H1 (cell line): ENCODE measurements around the gene MSL1. TPM values are rescaled to one million over a fixed set of nuclear protein-coding genes. Genes with fewer than 3 reads are reported as not detected.

Source experiments
- CTCF ChIA-PET: fragments of 300-600 bp; sonication (Branson Sonifier 250); formaldehyde crosslinking; loops from one replicate; lab custom pipeline; 2021; ENCODE audit not compliant: partially characterized antibody; lab: Charles Lee
- POLR2A ChIA-PET: fragments of 300-600 bp; sonication (Branson Sonifier 250); formaldehyde crosslinking; loops from one replicate; lab custom pipeline; 2021; ENCODE audit warnings: inconsistent platforms; ENCODE audit not compliant: partially characterized antibody; lab: Charles Lee
- DNase-seq, 2 experiments: peaks; one replicate each; pipeline versions ENCODE4 v3.0.0 to v3.0.0-alpha.2; 2010 to 2022; ENCODE audit warnings: low spot score in 2 of 2, low read depth in 1 of 2, mixed read lengths in 1 of 2
- FAIRE-seq: peaks from 2 replicates; lab custom pipeline; 2011; peaks lifted over from hg19 to GRCh38; lab: Jason Lieb, UNC
- H2AFZ ChIP-seq: 2 replicates; pipeline ENCODE4 v1.8.1; 2012; ENCODE audit warnings: low read length, inconsistent platforms
- H2AK5ac ChIP-seq: 2 replicates; pipeline ENCODE4 v1.6.1; 2013; ENCODE audit warnings: low read depth, low read length
- H2BK120ac ChIP-seq: replicated peaks from 2 replicates; pipeline ENCODE3; 2013; ENCODE audit warnings: low read depth, low read length, inconsistent platforms
- H2BK12ac ChIP-seq: 2 replicates; pipeline ENCODE4 v1.6.1; 2013; ENCODE audit warnings: low read depth, low read length
- H2BK15ac ChIP-seq: 2 replicates; pipeline ENCODE4 v1.6.1; 2013; ENCODE audit warnings: low read length
- H2BK20ac ChIP-seq: 2 replicates; pipeline ENCODE4 v1.6.1; 2013; ENCODE audit warnings: low read length
- H2BK5ac ChIP-seq: 2 replicates; pipeline ENCODE4 v1.6.1; 2013; ENCODE audit warnings: low read depth, low read length
- H3K14ac ChIP-seq: 2 replicates; pipeline ENCODE4 v1.6.1; 2013; ENCODE audit warnings: inconsistent platforms; ENCODE audit not compliant: insufficient read length
- H3K18ac ChIP-seq: 2 replicates; pipeline ENCODE4 v1.6.1; 2013; ENCODE audit warnings: low read length; ENCODE audit errors: extremely low read depth
- H3K23ac ChIP-seq: 2 replicates; pipeline ENCODE4 v1.6.1; 2013; ENCODE audit warnings: inconsistent platforms; ENCODE audit not compliant: insufficient read length
- H3K23me2 ChIP-seq: 2 replicates; pipeline ENCODE4 v1.6.1; 2013; ENCODE audit warnings: low read depth, low read length
- H3K27ac ChIP-seq: 2 replicates; pipeline ENCODE4 v1.6.1; 2011; ENCODE audit warnings: low read depth, low read length, inconsistent platforms
- H3K27me3 ChIP-seq, 4 experiments: replicated peaks in 1 of 4; 1 replicate in 1 of 4; 2 replicates in 3 of 4; pipeline versions ENCODE4 v1.6.1 to v1.8.1; 2011 to 2013; ENCODE audit warnings: low read length in 3 of 4, mild to moderate bottlenecking in 3 of 4, inconsistent platforms in 2 of 4, mixed read lengths in 2 of 4, moderate library complexity in 1 of 4; ENCODE audit not compliant: control insufficient read depth in 3 of 4, insufficient read depth in 3 of 4; ENCODE audit errors: extremely low read depth in 1 of 4
- H3K36me3 ChIP-seq, 4 experiments: 2 replicates each; pipeline versions ENCODE4 v1.6.1 to v1.8.1; 2011 to 2013; ENCODE audit warnings: mild to moderate bottlenecking in 4 of 4, low read length in 3 of 4, moderate library complexity in 2 of 4, control low read depth in 1 of 4, inconsistent platforms in 1 of 4; ENCODE audit not compliant: insufficient read depth in 4 of 4, control insufficient read depth in 2 of 4
- H3K4ac ChIP-seq: replicated peaks from 2 replicates; pipeline ENCODE3; 2013; ENCODE audit warnings: low read length, low read depth, mixed read lengths, inconsistent platforms; ENCODE audit not compliant: insufficient read length
- H3K4me1 ChIP-seq, 4 experiments: replicated peaks in 1 of 4; 1 replicate in 1 of 4; 2 replicates in 3 of 4; pipeline versions ENCODE4 v1.6.1 to v1.8.1; 2011 to 2013; ENCODE audit warnings: low read length in 3 of 4, inconsistent platforms in 2 of 4, mixed read lengths in 1 of 4; ENCODE audit not compliant: insufficient read depth in 4 of 4, control insufficient read depth in 3 of 4
- H3K4me2 ChIP-seq, 2 experiments: 2 replicates each; pipeline versions ENCODE4 v1.6.1 to v1.8.1; 2011 to 2013; ENCODE audit warnings: low read depth in 2 of 2, low read length in 2 of 2, control low read depth in 1 of 2, inconsistent platforms in 1 of 2, mild to moderate bottlenecking in 1 of 2; ENCODE audit not compliant: insufficient read depth in 1 of 2
- H3K4me3 ChIP-seq, 4 experiments: fragments of 200-600, 300-600 bp in 1 of 4; sonication (generic), shearing (Covaris generic), sonication (Bioruptor Twin) in 1 of 4; 2 replicates each; pipeline versions ENCODE4 v1.5.1 to v1.8.1; 2011 to 2016; ENCODE audit warnings: low read length in 4 of 4, low read depth in 3 of 4, control low read depth in 2 of 4, inconsistent platforms in 2 of 4, mild to moderate bottlenecking in 2 of 4, mixed read lengths in 1 of 4, moderate library complexity in 1 of 4; ENCODE audit not compliant: insufficient read depth in 2 of 4; ENCODE audit errors: extremely low read depth in 1 of 4
- H3K56ac ChIP-seq: replicated peaks from 2 replicates; pipeline ENCODE3; 2013; ENCODE audit warnings: low read depth, mild to moderate bottlenecking, mixed read lengths, low read length, inconsistent platforms; ENCODE audit not compliant: insufficient read length
- H3K79me1 ChIP-seq: 2 replicates; pipeline ENCODE4 v1.6.1; 2013; ENCODE audit warnings: low read depth, low read length, control low read depth
- H3K79me2 ChIP-seq, 2 experiments: 2 replicates each; pipeline versions ENCODE4 v1.6.1 to v1.8.1; 2012 to 2013; ENCODE audit warnings: low read length in 2 of 2, mild to moderate bottlenecking in 2 of 2, inconsistent platforms in 1 of 2; ENCODE audit not compliant: insufficient read depth in 2 of 2, control insufficient read depth in 1 of 2
- H3K9ac ChIP-seq, 4 experiments: replicated peaks in 1 of 4; 1 replicate in 1 of 4; 2 replicates in 3 of 4; pipeline versions ENCODE4 v1.6.1 to v1.8.1; 2011 to 2013; ENCODE audit warnings: low read depth in 3 of 4, low read length in 3 of 4, control low read depth in 2 of 4, mild to moderate bottlenecking in 2 of 4, moderate library complexity in 2 of 4, inconsistent platforms in 1 of 4; ENCODE audit errors: extremely low read depth in 1 of 4
- H3K9me3 ChIP-seq, 2 experiments: 2 replicates each; pipeline versions ENCODE4 v1.6.1 to v1.8.1; 2012 to 2013; ENCODE audit warnings: mild to moderate bottlenecking in 2 of 2, moderate library complexity in 2 of 2, control low read depth in 1 of 2, inconsistent platforms in 1 of 2, low read depth in 1 of 2, low read length in 1 of 2, mixed read lengths in 1 of 2; ENCODE audit not compliant: insufficient read depth in 2 of 2
- H4K20me1 ChIP-seq, 2 experiments: replicated peaks in 1 of 2; 2 replicates each; pipeline versions ENCODE3 to v1.8.1; 2011 to 2013; ENCODE audit warnings: inconsistent platforms in 2 of 2, low read length in 2 of 2, mild to moderate bottlenecking in 1 of 2; ENCODE audit not compliant: insufficient read depth in 2 of 2, control insufficient read depth in 1 of 2
- H4K5ac ChIP-seq: 2 replicates; pipeline ENCODE4 v1.6.1; 2013; ENCODE audit warnings: low read length, low read depth, mixed read lengths, inconsistent platforms; ENCODE audit not compliant: insufficient read length
- H4K8ac ChIP-seq: 2 replicates; pipeline ENCODE4 v1.8.0; 2013; ENCODE audit warnings: mild to moderate bottlenecking, moderate library complexity, low read length, inconsistent platforms; ENCODE audit not compliant: insufficient read depth; ENCODE audit errors: extremely low read depth
- H4K91ac ChIP-seq: replicated peaks from 2 replicates; pipeline ENCODE3; 2013; ENCODE audit warnings: low read length, mixed read lengths, inconsistent platforms; ENCODE audit not compliant: insufficient read length
- TBP ChIP-seq: IDR thresholded peaks from 2 replicates; pipeline ENCODE4 v1.6.1; 2011; ENCODE audit warnings: low read depth, low read length, improper control_type of control experiment
- WGBS, 2 experiments: shearing (Covaris generic) in 1 of 2; methylation state at CpG; one replicate each; pipeline versions ENCODE4 v1.1.6 to v1.1.7; 2013 to 2015; ENCODE audit warnings: low lambda C conversion rate in 2 of 2, mixed read lengths in 2 of 2, inconsistent platforms in 1 of 2, low coverage in 1 of 2, missing lambda C conversion rate in 1 of 2; ENCODE audit not compliant: insufficient replicate concordance in 2 of 2, insufficient coverage in 1 of 2, insufficient read length in 1 of 2; ENCODE audit errors: extremely low coverage in 1 of 2, missing lambda C conversion rate in 1 of 2; 5-methylcytosine and 5-hydroxymethylcytosine counted together
- polyA plus RNA-seq, 7 experiments: library from polyadenylated mRNA; depleted of rRNA in 3 of 7; stranded (reverse) in 5 of 7; unstranded in 2 of 7; fragments of >200 nt in 5 of 7; fragments of 200-250 nt in 2 of 7; gene quantifications; 1 replicate in 5 of 7; 2 replicates in 1 of 7; 4 replicates in 1 of 7; pipeline versions ENCODE4 v1.2.1 to v1.2.3, GENCODE V29; 2011 to 2013; ENCODE audit warnings: missing spikeins in 2 of 7, mixed read lengths in 2 of 7
- total RNA-seq: library from RNA; stranded (reverse); fragmentation: NEBNext Ultra II Directional; extraction: Animal tissue kit (Norgen Biotek cat#: 25700); gene quantifications from 2 replicates; pipeline ENCODE4 v1.2.1, GENCODE V29; 2021
- TF ChIP-seq, protein P1 (sequence below), 3 experiments: IDR thresholded peaks; 1 replicate in 2 of 3; 2 replicates in 1 of 3; pipeline versions ENCODE4 v1.5.1 to v1.6.1; 2011; ENCODE audit warnings: low read length in 3 of 3, mild to moderate bottlenecking in 3 of 3, inconsistent platforms in 2 of 3, low read depth in 1 of 3, moderate library complexity in 1 of 3; ENCODE audit not compliant: insufficient read depth in 1 of 3; ENCODE audit errors: control extremely low read depth in 1 of 3

The MSL1 gene
- total and polyA plus RNA-seq, 2 of the 8 experiments (the other 6 are each of a cell fraction or from before 2014, with no cell fraction given), result 24.1 to 66.5 TPM

DNA sequence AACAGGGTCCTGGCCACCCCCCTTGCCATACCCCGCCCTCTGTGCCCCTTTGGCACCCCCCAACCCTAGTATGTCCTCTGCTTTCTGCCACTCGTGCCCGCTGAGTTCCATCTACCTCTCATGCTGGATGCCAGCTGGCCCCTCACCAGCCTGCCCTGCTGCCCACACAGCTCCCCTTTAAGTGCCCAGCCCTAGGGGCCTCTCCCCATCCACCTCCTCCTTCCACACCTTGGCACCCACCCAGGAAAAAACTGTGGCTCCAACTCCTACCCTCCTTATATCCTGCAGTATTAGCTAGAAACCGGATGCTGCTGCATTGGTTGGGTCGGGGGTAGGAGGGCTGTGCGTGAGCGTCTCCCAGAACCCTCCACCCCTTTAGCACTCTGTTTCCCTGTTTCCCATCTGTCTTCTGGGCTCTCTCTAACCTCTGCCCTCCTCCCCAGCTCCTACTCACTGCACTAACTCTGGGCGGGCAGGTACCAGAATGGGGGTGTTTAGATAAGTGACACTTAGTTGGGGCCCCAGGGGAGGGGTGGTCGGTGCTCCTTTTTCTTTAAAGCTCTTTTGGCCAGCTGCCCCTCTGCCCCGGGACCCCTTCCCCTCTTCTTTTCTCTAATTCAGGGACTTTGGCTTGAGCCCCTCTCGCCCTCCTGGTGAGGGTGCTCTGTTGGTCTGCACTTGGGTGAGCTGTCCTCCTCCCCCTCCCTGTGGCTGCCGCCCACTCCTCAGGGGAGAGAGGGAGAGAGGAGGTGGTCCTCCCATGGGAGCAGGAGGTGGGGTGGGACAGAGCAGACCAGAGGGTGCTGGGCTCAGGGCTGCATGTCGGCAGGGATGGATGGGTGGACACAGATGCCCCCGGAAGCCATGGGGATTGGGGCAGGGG, 31.3 kb upstream of the MSL1 start:
- Histone ChIP-seq H3K4me3 (no peak overlapping the region), H3K9me3 (no peaks in the 10 kb centered on the region), H4K20me1 (peaks cover 0 to 7% of the 10 kb centered on the region in 2 experiments), H2AFZ (no peak overlapping the region), H2BK20ac (no peak overlapping the region), H3K14ac (no peak overlapping the region), H3K4ac (no peak overlapping the region), H2BK15ac (no peak overlapping the region), H3K79me2 (no peaks in the 10 kb centered on the region), H4K5ac (no peak overlapping the region), H3K56ac (no peak overlapping the region), H2AK5ac (no peak overlapping the region), H3K27me3 (no peaks in the 10 kb centered on the region), H3K23me2 (peaks cover 5% of the 10 kb centered on the region; the same call in 1 of the 2 replicates), H3K18ac (no peak overlapping the region), H2BK120ac (no peak overlapping the region)
- POLR2A ChIA-PET, result interaction anchor here (0.8 to 20.8 kb wide), 7 partner anchors 9 to 77 kb away, joined by 3 to 399 read pairs (median 7); partner anchors contain the start of genes CASC3, CSF3, MED24 and MSL1
- DNase-seq, result no peak
- TF ChIP-seq, protein P1, sequence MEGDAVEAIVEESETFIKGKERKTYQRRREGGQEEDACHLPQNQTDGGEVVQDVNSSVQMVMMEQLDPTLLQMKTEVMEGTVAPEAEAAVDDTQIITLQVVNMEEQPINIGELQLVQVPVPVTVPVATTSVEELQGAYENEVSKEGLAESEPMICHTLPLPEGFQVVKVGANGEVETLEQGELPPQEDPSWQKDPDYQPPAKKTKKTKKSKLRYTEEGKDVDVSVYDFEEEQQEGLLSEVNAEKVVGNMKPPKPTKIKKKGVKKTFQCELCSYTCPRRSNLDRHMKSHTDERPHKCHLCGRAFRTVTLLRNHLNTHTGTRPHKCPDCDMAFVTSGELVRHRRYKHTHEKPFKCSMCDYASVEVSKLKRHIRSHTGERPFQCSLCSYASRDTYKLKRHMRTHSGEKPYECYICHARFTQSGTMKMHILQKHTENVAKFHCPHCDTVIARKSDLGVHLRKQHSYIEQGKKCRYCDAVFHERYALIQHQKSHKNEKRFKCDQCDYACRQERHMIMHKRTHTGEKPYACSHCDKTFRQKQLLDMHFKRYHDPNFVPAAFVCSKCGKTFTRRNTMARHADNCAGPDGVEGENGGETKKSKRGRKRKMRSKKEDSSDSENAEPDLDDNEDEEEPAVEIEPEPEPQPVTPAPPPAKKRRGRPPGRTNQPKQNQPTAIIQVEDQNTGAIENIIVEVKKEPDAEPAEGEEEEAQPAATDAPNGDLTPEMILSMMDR (IDR thresholded peaks at IDR 0.05; ENCODE audit: control extremely low read depth in 1 of 3, insufficient read depth in 1 of 3, low read depth in 1 of 3, low read length in 3 of 3), result no peak
- TF ChIP-seq TBP, result no peak
- TF ChIP-seq, all 59 proteins: peak for 0
- H4K8ac ChIP-seq, result peak overlapping the region; percentile 23; the same call in 1 of the 2 replicates
- H3K9ac ChIP-seq, result no peak overlapping the region
- no peak for FAIRE-seq
- H4K91ac ChIP-seq, result no peak overlapping the region
- H2BK12ac ChIP-seq, result no peak overlapping the region
- no peak overlapping the region for H3K23ac ChIP-seq
- CTCF ChIA-PET, result interaction anchor here (0.6 to 8.5 kb wide), 17 partner anchors 10 to 109 kb away, joined by 3 to 85 read pairs (median 5); partner anchors contain the start of genes NR1D1 and THRA
- H3K4me2 ChIP-seq, result no peak overlapping the region
- 82% methylated on average over 12 of the region's 14 CpGs; no CpG with 5 or more reads in 1 of the 2 experiments for WGBS, 2 experiments
- H3K36me3 ChIP-seq, result peaks cover 2 to 25% (median 18%) of the 10 kb centered on the region in 4 experiments; a peak in 5 of 8 replicates
- no peak overlapping the region for H2BK5ac ChIP-seq
- no peak overlapping the region for H3K27ac ChIP-seq
- H3K79me1 ChIP-seq, result no peaks in the 10 kb centered on the region
- peaks cover 0 to 27% (median 4%) of the 10 kb centered on the region in 4 experiments; a peak in 6 of 7 replicates for H3K4me1 ChIP-seq
